ENCODE results near the gene OR52N1. TPM values are rescaled to one million over a fixed set of nuclear protein-coding genes. Genes with fewer than 3 reads are reported as not detected.

The OR52N1 gene
- not detected in 2 replicates for total RNA-seq

DNA sequence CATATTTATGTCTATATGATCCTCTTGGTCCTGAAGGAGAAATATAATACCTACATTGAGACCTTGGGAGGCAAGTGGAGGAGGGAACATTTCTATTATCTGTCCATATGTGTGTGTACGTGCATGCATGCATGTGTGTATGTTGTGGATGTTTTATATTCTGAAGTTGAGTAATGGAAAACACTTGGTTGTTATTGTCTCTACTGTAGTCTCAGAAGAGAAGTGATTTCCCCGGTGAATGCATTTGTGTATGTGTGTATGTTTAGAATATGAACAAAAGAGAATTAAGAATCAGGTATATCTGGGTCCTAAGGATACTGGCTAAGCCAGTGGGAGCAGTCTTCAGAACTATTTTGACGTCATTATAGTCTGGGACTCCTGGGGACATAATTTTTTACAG is at the start of gene OR52N1:
Gene OR52N1, minus strand, starts transcription at position 101 of the 400 bp plus-strand sequence. CDS start 2,449 bp downstream, outside the sequence.

DNA sequence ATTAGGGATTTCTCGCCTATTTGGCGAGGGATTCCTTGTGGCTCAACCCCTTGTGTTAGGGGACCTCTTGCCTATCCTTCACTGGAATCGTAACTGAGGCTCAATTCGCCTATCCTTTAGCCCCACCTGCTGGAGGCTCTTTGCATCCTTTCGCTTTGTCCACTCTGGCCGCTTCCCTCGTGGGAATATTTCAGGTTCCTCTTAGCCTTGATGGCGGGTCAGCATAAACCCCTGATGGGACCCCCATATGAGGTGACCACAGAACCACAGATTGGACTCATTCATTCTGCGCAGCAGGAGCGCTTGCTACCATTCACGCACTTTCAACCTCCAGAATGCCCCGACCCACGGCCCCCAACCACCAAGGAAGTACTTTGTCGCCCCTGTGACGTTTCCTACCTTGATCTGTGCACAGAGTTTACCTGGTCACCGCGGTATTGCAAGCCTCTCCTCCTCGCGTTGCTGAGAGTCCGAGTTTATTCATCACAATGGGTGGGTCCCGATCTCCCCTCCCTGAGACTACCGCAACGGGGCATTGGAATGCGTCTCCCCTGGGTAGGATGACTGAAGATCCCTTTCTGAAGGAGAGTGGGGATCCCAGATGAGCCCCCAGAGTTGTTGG is 17.5 kb upstream of the OR52N1 start, which contains the start of gene OR52N2:
Gene OR52N2, plus strand, starts transcription at position 425 of the 622 bp plus-strand sequence. CDS start 11,412 bp downstream, outside the sequence.

DNA sequence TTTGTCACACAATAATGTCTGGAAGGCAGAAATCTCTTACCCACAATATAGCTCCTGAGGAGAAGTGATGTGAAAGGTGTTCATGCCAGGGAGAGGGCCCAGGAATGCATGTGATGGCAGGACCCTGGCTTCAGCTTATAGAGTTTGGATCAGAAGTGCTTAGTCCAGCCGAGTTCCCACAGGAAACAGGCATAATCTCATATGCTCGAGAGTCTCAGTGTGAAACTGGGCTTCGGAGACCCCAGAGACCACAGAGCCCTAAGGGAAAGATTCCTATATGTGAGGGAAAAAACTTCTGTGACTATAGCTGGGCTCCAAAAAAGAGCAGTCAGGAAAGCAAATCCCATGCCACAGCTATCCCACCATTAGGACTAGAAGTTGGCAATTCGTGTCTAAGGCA is 7.8 kb downstream of the OR52N1 start, which contains the start of gene OR52N5:
Gene OR52N5, minus strand, starts transcription at position 101 of the 400 bp plus-strand sequence. CDS start 4,721 bp downstream, outside the sequence.

DNA sequence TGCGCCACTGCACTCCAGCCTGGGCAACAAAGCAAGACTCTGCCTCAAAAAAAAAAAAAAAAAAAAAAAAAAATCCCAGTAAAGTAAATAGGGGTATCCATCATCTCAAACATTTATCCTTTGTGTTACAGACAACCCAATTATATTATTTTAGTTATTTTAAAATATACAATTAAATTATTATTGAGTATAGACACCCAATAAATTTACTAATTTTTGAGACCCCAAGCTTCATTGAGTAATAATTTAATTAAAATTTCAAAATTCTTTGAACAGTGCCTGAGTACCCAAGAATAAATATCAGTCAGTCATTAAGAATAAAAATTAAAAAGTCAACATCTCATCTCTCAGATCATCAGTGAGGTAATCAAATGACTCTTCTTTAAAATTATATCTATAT is 37.1 kb downstream of the OR52N1 start, which contains the start of gene OR52N4:
Gene OR52N4, plus strand, starts transcription at position 301 of the 400 bp plus-strand sequence. CDS start 498 bp downstream, outside the sequence.

Other genes with a start within 250 kb of the OR52N1 start
- 0.65 and 1.0 TPM in 2 replicates for gene OR52H1, start 242.7 kb downstream of the OR52N1 start, total RNA-seq
- not detected in 2 replicates for gene OR52B6, start 210.4 kb downstream of the OR52N1 start, total RNA-seq
- gene TRIM6, start 194.6 kb downstream of the OR52N1 start, total RNA-seq = 9.4 and 9.7 TPM in 2 replicates
- 12.3 and 15.6 TPM in 2 replicates for gene TRIM34, start 166.3 kb downstream of the OR52N1 start, total RNA-seq
- 31.6 and 35.8 TPM in 2 replicates for gene TRIM5, start 106.2 kb downstream of the OR52N1 start, total RNA-seq
- 39.1 and 76.3 TPM in 2 replicates for gene TRIM22, start 101.5 kb downstream of the OR52N1 start, total RNA-seq
- under 0.01 TPM in 1 of 2 replicates, not detected in the other for gene OR56B1, start 54.8 kb downstream of the OR52N1 start, total RNA-seq
- not detected in 2 replicates for gene OR52N4, start 37.0 kb downstream of the OR52N1 start, total RNA-seq
- not detected in 2 replicates for gene OR52N5, start 7.9 kb downstream of the OR52N1 start, total RNA-seq
- gene OR52N2, start 17.7 kb upstream of the OR52N1 start, total RNA-seq = not detected in 2 replicates
- gene OR52E6, start 50.6 kb upstream of the OR52N1 start, total RNA-seq = not detected in 2 replicates
- not detected in 2 replicates for gene OR52E8, start 66.4 kb upstream of the OR52N1 start, total RNA-seq
- gene OR52E4, start 89.4 kb upstream of the OR52N1 start, total RNA-seq = not detected in 2 replicates
- not detected in 2 replicates for gene OR52E5, start 101.9 kb upstream of the OR52N1 start, total RNA-seq
- gene OR56A3, start 151.0 kb upstream of the OR52N1 start, total RNA-seq = not detected in 2 replicates
- not detected in 2 replicates for gene OR56A5, start 177.2 kb upstream of the OR52N1 start, total RNA-seq
- not detected in 2 replicates for gene OR52L1, start 195.7 kb upstream of the OR52N1 start, total RNA-seq
- not detected in 2 replicates for gene OR56A4, start 215.7 kb upstream of the OR52N1 start, total RNA-seq
- gene OR56A1, start 239.5 kb upstream of the OR52N1 start, total RNA-seq = not detected in 2 replicates